Activated CD8-positive, alpha-beta memory T cell treated with anti-CD3 and anti-CD28 coated beads, Interleukin-2, amount 50 U/mL, for 1 hour (primary cell): ENCODE data around the gene EMC9.
A peak's percentile ranks its signal among the peaks of the same experiment; 100 is the strongest.

Experiments
- DNase-seq: peaks from one replicate; pipeline ENCODE4 v3.0.0-alpha.2; 2020; ENCODE audit errors: extremely low read depth

The EMC9 gene

GRCh38 chr14:24177041-24177825, 35.8 kb upstream of the EMC9 start:
- no peak for DNase-seq

GRCh38 chr14:24176599-24176998, 35.2 kb upstream of the EMC9 start:
- DNase-seq: no peak

- no peak for DNase-seq
These were observed 31.5 kb upstream of the EMC9 start for GRCh38 chr14:24172871-24173281.

- no peak for DNase-seq
These were observed 31.0 kb upstream of the EMC9 start for GRCh38 chr14:24172261-24172860.

GRCh38 chr14:24171422-24172260, 30.2 kb upstream of the EMC9 start, which contains the start of gene REC8:
REC8 (plus strand) TSS chr14:24172080; CDS start chr14:24172553, 473 bp downstream.
- DNase-seq: peak; percentile 58

GRCh38 chr14:24167469-24168114, 26.2 kb upstream of the EMC9 start:
- no peak for DNase-seq

GRCh38 chr14:24165785-24166184, 24.4 kb upstream of the EMC9 start:
- DNase-seq: no peak

- no peak for DNase-seq
These were observed 23.2 kb upstream of the EMC9 start for GRCh38 chr14:24164518-24164991.

GRCh38 chr14:24162093-24162492, 20.7 kb upstream of the EMC9 start:
- DNase-seq: no peak

GRCh38 chr14:24160850-24161804, 19.7 kb upstream of the EMC9 start, which contains the start of gene IRF9:
IRF9 (plus strand) TSS chr14:24161265; CDS start chr14:24162145, 880 bp downstream.
- peak; percentile 90 for DNase-seq

- DNase-seq: no peak
These were observed 19.1 kb upstream of the EMC9 start for GRCh38 chr14:24160499-24160849.

GRCh38 chr14:24159777-24160498, 18.5 kb upstream of the EMC9 start:
- no peak for DNase-seq

GRCh38 chr14:24157331-24157730, 15.9 kb upstream of the EMC9 start:
- DNase-seq: no peak

- no peak for DNase-seq
These were observed 15.4 kb upstream of the EMC9 start for GRCh38 chr14:24156840-24157239.

- no peak for DNase-seq
These were observed 13.7 kb upstream of the EMC9 start for GRCh38 chr14:24155100-24155499.

- DNase-seq: no peak
These were observed 10.2 kb upstream of the EMC9 start for GRCh38 chr14:24151404-24152080.

GRCh38 chr14:24150993-24151392, 9.6 kb upstream of the EMC9 start:
- no peak for DNase-seq

- no peak for DNase-seq
These were observed 9.2 kb upstream of the EMC9 start for GRCh38 chr14:24150567-24150966.

GRCh38 chr14:24150061-24150460, 8.7 kb upstream of the EMC9 start:
- no peak for DNase-seq
